A673 (cell line): ENCODE data around the gene EVA1C. TPM values are rescaled to one million over a fixed set of nuclear protein-coding genes. Genes with fewer than 3 reads are reported as not detected.
"Not testable (repeated sequence)": the region's sequence is repeated elsewhere in the genome, so short reads cannot be mapped to it uniquely, and the experiment has no call there.

ENCODE experiments used
- BruUV-seq: library from RNA; stranded (reverse); fragments of 400-500 nt; replicated peaks from 2 replicates; lab custom pipeline; 2021; lab: Mats Ljungman, UMichigan
- CTCF ChIA-PET: fragments of 300-600 bp; sonication (Branson Sonifier 250); formaldehyde crosslinking; loops from one replicate; lab custom pipeline; 2022; ENCODE audit warnings: antibody characterized with exemption; lab: Charles Lee
- POLR2A ChIA-PET: fragments of 300-600 bp; sonication (Branson Sonifier 250); formaldehyde crosslinking; loops from one replicate; lab custom pipeline; 2022; ENCODE audit warnings: antibody characterized with exemption; ENCODE audit not compliant: low non-redundant PET; lab: Charles Lee
- DNase-seq: peaks from one replicate; pipeline ENCODE4 v3.0.0-alpha.2; 2015; ENCODE audit warnings: low spot score
- H3K27ac ChIP-seq: fragments of 200-600 bp; sonication (generic); 2 replicates; pipeline ENCODE4 v1.5.1; 2016; ENCODE audit warnings: mixed run types, low read depth, mild to moderate bottlenecking, mixed read lengths, antibody characterized with exemption, low read length; ENCODE audit not compliant: poor library complexity, severe bottlenecking
- H3K27me3 ChIP-seq: fragments of 200-600 bp; sonication (generic); replicated peaks from 2 replicates; pipeline ENCODE4 v1.6.1; 2017; ENCODE audit warnings: mixed run types, low read depth, mild to moderate bottlenecking, mixed read lengths, antibody characterized with exemption, low read length; ENCODE audit not compliant: insufficient read depth, poor library complexity
- H3K36me3 ChIP-seq: fragments of 200-600 bp; sonication (generic); 2 replicates; pipeline ENCODE4 v1.6.1; 2016; ENCODE audit warnings: mixed run types, mild to moderate bottlenecking, mixed read lengths, antibody characterized with exemption, low read length; ENCODE audit not compliant: insufficient read depth, poor library complexity, severe bottlenecking
- H3K4me1 ChIP-seq: fragments of 200-600 bp; sonication (generic); 2 replicates; pipeline ENCODE4 v1.6.1; 2017; ENCODE audit warnings: mixed run types, mild to moderate bottlenecking, mixed read lengths, antibody characterized with exemption, low read length; ENCODE audit not compliant: insufficient read depth, poor library complexity, severe bottlenecking
- H3K4me3 ChIP-seq: fragments of 200-600 bp; sonication (generic); 2 replicates; pipeline ENCODE4 v1.5.1; 2016; ENCODE audit warnings: low read depth, mixed run types, mild to moderate bottlenecking, mixed read lengths, low read length; ENCODE audit not compliant: poor library complexity, severe bottlenecking
- H3K9me3 ChIP-seq: fragments of 200-600 bp; sonication (generic); 2 replicates; pipeline ENCODE4 v1.6.1; 2016; ENCODE audit warnings: mixed run types, low read depth, mild to moderate bottlenecking, mixed read lengths, antibody characterized with exemption, low read length; ENCODE audit not compliant: poor library complexity, severe bottlenecking
- EZH2 ChIP-seq: fragments of 200-600 bp; sonication (generic); IDR thresholded peaks from 2 replicates; pipeline ENCODE4 v1.6.1; 2017; ENCODE audit warnings: borderline replicate concordance, low read depth, mild to moderate bottlenecking, mixed read lengths, antibody characterized with exemption, low read length; ENCODE audit not compliant: poor library complexity, severe bottlenecking
- intact Hi-C: fragments of 100-400 bp; cut with micrococcal nuclease; formaldehyde crosslinking; loops from one replicate; pipeline ENCODE4 v1.10.0; 2022; ENCODE audit not compliant: unreplicated experiment
- total RNA-seq: library from RNA; stranded (reverse); gene quantifications from 2 replicates; pipeline ENCODE4 v1.2.3, GENCODE V29; 2021
- TF ChIP-seq, protein P1 (sequence below): fragments of 300-800, 200-600 bp; sonication (generic); conservative IDR thresholded peaks from 2 replicates; pipeline ENCODE4 v1.5.1; 2017; ENCODE audit warnings: low read depth, mild to moderate bottlenecking, antibody characterized with exemption, low read length, moderate library complexity, mixed read lengths

Gene EVA1C
- total RNA-seq, 1 experiment from 2014 or later, result 7.2 TPM

DNA sequence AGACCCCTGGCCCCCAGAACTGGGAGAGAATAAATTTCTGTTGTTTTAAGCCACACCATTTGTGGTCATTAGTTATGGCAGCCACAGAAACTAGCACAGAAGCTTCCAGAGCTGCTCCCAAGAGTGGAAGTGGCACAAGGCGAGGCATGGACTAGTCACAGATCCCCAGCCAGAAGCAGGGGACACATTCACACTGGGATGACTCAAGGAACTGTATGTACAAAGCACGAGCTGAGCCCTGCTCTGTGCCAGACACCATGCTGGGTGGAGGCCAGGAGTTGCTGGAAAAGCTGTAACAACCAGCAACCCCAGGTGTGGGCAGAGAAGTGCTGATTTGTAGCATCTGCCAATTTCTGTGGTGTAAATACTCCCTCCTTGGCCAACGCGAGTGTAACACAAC lies 117.2 kb downstream of the EVA1C start:
- H3K4me3 ChIP-seq, result no peak overlapping the region
- intact Hi-C loops, result no loop called here
- TF ChIP-seq, protein P1, sequence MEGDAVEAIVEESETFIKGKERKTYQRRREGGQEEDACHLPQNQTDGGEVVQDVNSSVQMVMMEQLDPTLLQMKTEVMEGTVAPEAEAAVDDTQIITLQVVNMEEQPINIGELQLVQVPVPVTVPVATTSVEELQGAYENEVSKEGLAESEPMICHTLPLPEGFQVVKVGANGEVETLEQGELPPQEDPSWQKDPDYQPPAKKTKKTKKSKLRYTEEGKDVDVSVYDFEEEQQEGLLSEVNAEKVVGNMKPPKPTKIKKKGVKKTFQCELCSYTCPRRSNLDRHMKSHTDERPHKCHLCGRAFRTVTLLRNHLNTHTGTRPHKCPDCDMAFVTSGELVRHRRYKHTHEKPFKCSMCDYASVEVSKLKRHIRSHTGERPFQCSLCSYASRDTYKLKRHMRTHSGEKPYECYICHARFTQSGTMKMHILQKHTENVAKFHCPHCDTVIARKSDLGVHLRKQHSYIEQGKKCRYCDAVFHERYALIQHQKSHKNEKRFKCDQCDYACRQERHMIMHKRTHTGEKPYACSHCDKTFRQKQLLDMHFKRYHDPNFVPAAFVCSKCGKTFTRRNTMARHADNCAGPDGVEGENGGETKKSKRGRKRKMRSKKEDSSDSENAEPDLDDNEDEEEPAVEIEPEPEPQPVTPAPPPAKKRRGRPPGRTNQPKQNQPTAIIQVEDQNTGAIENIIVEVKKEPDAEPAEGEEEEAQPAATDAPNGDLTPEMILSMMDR, result no peak
- TF ChIP-seq EZH2, result no peak
- no peak overlapping the region for H3K27ac ChIP-seq
- no peaks in the 10 kb centered on the region for H3K9me3 ChIP-seq
- CTCF ChIA-PET, result no interaction called here
- no TSS peak for BruUV-seq
- no peaks in the 10 kb centered on the region for H3K36me3 ChIP-seq
- H3K4me1 ChIP-seq, result no peaks in the 10 kb centered on the region
- no peak for DNase-seq
- POLR2A ChIA-PET, result no interaction called here
- H3K27me3 ChIP-seq, result no peaks in the 10 kb centered on the region

DNA sequence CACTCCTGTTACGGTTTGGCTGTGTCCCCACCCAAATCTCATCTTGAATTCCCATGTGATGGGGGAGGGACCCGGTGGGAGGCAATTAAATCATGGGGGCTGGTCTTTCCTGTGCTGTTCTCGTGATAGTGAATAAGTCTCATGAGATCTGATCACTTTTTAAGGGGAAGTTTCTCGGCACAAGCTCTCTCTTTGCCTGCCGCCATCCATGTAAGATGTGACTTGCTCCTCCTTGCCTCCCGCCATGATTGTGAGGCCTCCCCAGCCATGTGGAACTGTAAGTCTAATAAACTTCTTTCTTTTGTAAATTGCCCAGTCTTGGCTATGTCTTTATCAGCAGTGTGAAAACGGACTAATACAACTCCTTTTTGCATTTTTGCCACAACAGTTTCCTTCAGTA lies 118.3 kb downstream of the EVA1C start:
- CTCF ChIA-PET, H3K27me3 ChIP-seq, H3K36me3 ChIP-seq, intact Hi-C loops, BruUV-seq, H3K9me3 ChIP-seq, H3K27ac ChIP-seq, DNase-seq, H3K4me3 ChIP-seq, H3K4me1 ChIP-seq, POLR2A ChIA-PET: not testable (repeated sequence)

GRCh38 chr21:32531561-32531960 lies 119.1 kb downstream of the EVA1C start:
- H3K4me3 ChIP-seq, H3K27me3 ChIP-seq, BruUV-seq, H3K36me3 ChIP-seq, H3K4me1 ChIP-seq, intact Hi-C loops, H3K9me3 ChIP-seq, POLR2A ChIA-PET, H3K27ac ChIP-seq: not testable (repeated sequence)
- CTCF ChIA-PET, result interaction anchor here (0.6 kb wide), 1 partner anchor 156 kb away, joined by 4 read pairs; no protein-coding TSS in a partner anchor
- peak; percentile 52 for DNase-seq

- H3K4me1 ChIP-seq, result no peaks in the 10 kb centered on the region
- H3K9me3 ChIP-seq, result no peaks in the 10 kb centered on the region
- ChIA-PET POLR2A (no interaction called here), CTCF (no interaction called here)
- intact Hi-C loops, result no loop called here
- H3K27me3 ChIP-seq, result no peaks in the 10 kb centered on the region
- TF ChIP-seq, protein P1, result no peak
- no peak for TF ChIP-seq EZH2
- no TSS peak for BruUV-seq
- H3K4me3 ChIP-seq, result no peak overlapping the region
- peak overlapping the region; percentile 29 for H3K27ac ChIP-seq
- DNase-seq, result no peak
- H3K36me3 ChIP-seq, result no peaks in the 10 kb centered on the region
These were observed 120.1 kb downstream of the EVA1C start for GRCh38 chr21:32532636-32533035.
